OCI-LY3 (cell line): ENCODE results near the gene ARPC2.

Experiments
- H2AFZ ChIP-seq: fragments of 200-600, 300-600 bp; shearing (Covaris generic); 2 replicates; pipeline ENCODE4 v1.6.0; 2014; ENCODE audit warnings: antibody characterized with exemption, low read depth, low read length
- H3K27ac ChIP-seq: fragments of 200-600, 300-600 bp; sonication (generic); 2 replicates; pipeline ENCODE4 v1.5.1; 2014; ENCODE audit warnings: mild to moderate bottlenecking, low read length, moderate library complexity, mixed read lengths
- H3K27me3 ChIP-seq: fragments of 200-600, 300-600 bp; sonication (generic); 2 replicates; pipeline ENCODE4 v1.6.1; 2014; ENCODE audit warnings: low read depth, low read length, mixed read lengths
- H3K36me3 ChIP-seq: fragments of 200-600, 300-600 bp; sonication (generic); replicated peaks from 2 replicates; pipeline ENCODE3; 2014; ENCODE audit warnings: low read depth, low read length, mixed read lengths
- H3K4me1 ChIP-seq: fragments of 300-600, 200-600 bp; sonication (generic); 2 replicates; pipeline ENCODE4 v1.6.1; 2014; ENCODE audit warnings: low read length, mixed read lengths
- H3K4me2 ChIP-seq: fragments of 200-600, 300-600 bp; sonication (generic); 2 replicates; pipeline ENCODE4 v1.6.1; 2014; ENCODE audit warnings: low read length, mixed read lengths
- H3K4me3 ChIP-seq: fragments of 300-600, 200-600 bp; sonication (generic); 2 replicates; pipeline ENCODE4 v1.5.1; 2014; ENCODE audit warnings: antibody characterized with exemption, mild to moderate bottlenecking, low read length, moderate library complexity
- H3K79me2 ChIP-seq: fragments of 300-600, 200-600 bp; shearing (Covaris generic); 2 replicates; pipeline ENCODE4 v1.6.1; 2014; ENCODE audit warnings: mild to moderate bottlenecking, low read length, mixed read lengths
- H3K9ac ChIP-seq: fragments of 300-600, 200-600 bp; shearing (Covaris generic); 2 replicates; pipeline ENCODE4 v1.6.0; 2014; ENCODE audit warnings: mild to moderate bottlenecking, low read length, moderate library complexity
- H3K9me3 ChIP-seq: fragments of 200-600, 300-600 bp; shearing (Covaris generic); 2 replicates; pipeline ENCODE4 v1.6.1; 2014; ENCODE audit warnings: low read length, mixed read lengths; ENCODE audit not compliant: insufficient read depth
- H4K20me1 ChIP-seq: fragments of 200-600, 300-600 bp; sonication (generic); 2 replicates; pipeline ENCODE4 v1.6.1; 2016; ENCODE audit warnings: low read length, mixed read lengths; ENCODE audit not compliant: insufficient read depth
- EZH2phosphoT487 ChIP-seq: fragments of 200-600 bp; shearing (Covaris generic); IDR thresholded peaks from 2 replicates; pipeline ENCODE4 v1.6.1; 2018; ENCODE audit warnings: antibody characterized with exemption, mixed run types, low read depth
- TF ChIP-seq, protein P1 (sequence below): fragments of 200-600, 300-600 bp; sonication (generic); IDR thresholded peaks from 2 replicates; pipeline ENCODE4 v1.5.1; 2014; ENCODE audit warnings: antibody characterized with exemption, low read length, low read depth

The ARPC2 gene

DNA sequence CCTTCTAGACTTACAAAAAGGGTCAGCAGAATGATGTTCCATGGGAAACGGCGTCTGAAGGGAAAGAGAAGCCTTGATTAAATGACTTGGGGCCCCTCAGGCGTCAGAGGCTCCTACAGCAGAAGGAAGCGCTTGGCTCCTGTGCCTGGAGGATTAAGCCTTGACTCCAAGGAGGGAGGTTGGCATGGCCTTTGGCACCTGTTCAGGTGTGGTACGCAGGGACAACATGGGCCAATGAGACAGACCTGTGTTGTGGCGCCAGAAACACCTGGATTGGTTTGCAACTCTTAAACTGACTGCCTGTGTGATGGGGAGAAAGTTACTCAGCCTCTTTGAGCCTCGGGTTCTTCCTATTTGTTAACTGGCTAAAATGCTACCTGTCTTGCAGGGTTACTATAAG is 60.9 kb downstream of the ARPC2 start:
- no peaks in the 10 kb centered on the region for H4K20me1 ChIP-seq
- H3K27me3 ChIP-seq, result no peaks in the 10 kb centered on the region
- H3K9ac ChIP-seq, result no peak overlapping the region
- no peak overlapping the region for H3K27ac ChIP-seq
- no peak for TF ChIP-seq EZH2phosphoT487
- TF ChIP-seq, protein P1, sequence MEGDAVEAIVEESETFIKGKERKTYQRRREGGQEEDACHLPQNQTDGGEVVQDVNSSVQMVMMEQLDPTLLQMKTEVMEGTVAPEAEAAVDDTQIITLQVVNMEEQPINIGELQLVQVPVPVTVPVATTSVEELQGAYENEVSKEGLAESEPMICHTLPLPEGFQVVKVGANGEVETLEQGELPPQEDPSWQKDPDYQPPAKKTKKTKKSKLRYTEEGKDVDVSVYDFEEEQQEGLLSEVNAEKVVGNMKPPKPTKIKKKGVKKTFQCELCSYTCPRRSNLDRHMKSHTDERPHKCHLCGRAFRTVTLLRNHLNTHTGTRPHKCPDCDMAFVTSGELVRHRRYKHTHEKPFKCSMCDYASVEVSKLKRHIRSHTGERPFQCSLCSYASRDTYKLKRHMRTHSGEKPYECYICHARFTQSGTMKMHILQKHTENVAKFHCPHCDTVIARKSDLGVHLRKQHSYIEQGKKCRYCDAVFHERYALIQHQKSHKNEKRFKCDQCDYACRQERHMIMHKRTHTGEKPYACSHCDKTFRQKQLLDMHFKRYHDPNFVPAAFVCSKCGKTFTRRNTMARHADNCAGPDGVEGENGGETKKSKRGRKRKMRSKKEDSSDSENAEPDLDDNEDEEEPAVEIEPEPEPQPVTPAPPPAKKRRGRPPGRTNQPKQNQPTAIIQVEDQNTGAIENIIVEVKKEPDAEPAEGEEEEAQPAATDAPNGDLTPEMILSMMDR, result no peak
- H2AFZ ChIP-seq, result no peak overlapping the region
- no peaks in the 10 kb centered on the region for H3K79me2 ChIP-seq
- no peaks in the 10 kb centered on the region for H3K9me3 ChIP-seq
- no peak overlapping the region for H3K4me3 ChIP-seq
- peaks cover 1% of the 10 kb centered on the region for H3K4me1 ChIP-seq
- H3K36me3 ChIP-seq, result no peaks in the 10 kb centered on the region
- no peak overlapping the region for H3K4me2 ChIP-seq

DNA sequence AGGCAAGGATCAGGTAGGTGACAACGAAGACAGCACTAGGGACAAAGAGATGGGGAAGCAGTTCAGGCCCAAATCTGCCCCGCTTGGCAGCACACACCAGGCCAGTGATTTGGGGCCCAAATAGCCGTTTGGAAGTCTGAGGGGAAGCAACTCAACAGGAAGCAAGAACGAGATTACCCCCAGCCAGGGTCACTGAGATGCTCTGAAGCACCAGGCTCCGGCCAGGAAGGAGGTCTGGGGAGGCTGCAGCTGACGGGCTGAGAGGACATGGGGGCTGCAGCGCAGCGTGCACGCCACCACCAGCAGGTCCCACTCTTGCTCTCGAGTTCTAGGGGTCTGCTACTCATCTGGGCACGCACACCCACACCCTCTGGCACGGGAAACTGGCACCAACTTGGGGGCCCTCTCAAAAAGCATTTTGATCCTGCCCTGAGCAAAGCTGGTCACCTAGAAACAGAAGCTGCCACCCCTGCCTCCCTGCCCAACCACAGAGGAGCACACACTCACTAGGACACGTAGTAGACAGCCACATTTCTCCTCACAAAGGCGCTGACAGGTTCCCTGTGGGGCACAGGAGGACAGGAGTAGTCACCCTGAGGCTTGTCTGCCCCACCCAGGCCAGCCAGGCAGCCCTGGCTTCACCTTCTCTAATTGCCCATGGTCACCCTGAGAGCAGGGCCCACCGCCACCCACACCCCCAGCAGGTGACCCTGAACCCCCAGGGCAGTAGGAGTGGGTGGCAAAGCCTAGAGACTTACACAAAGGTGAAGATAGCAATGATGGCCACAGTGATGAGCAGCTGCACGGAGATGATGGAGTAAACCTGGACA is 61.8 kb downstream of the ARPC2 start:
- no peak for TF ChIP-seq EZH2phosphoT487
- Histone ChIP-seq H3K4me2 (no peak overlapping the region), H4K20me1 (no peaks in the 10 kb centered on the region), H3K4me1 (no peaks in the 10 kb centered on the region), H3K27me3 (no peaks in the 10 kb centered on the region), H3K9me3 (no peaks in the 10 kb centered on the region), H3K79me2 (no peaks in the 10 kb centered on the region), H3K9ac (no peak overlapping the region), H3K36me3 (no peaks in the 10 kb centered on the region), H2AFZ (no peak overlapping the region), H3K4me3 (no peak overlapping the region), H3K27ac (no peak overlapping the region)

DNA sequence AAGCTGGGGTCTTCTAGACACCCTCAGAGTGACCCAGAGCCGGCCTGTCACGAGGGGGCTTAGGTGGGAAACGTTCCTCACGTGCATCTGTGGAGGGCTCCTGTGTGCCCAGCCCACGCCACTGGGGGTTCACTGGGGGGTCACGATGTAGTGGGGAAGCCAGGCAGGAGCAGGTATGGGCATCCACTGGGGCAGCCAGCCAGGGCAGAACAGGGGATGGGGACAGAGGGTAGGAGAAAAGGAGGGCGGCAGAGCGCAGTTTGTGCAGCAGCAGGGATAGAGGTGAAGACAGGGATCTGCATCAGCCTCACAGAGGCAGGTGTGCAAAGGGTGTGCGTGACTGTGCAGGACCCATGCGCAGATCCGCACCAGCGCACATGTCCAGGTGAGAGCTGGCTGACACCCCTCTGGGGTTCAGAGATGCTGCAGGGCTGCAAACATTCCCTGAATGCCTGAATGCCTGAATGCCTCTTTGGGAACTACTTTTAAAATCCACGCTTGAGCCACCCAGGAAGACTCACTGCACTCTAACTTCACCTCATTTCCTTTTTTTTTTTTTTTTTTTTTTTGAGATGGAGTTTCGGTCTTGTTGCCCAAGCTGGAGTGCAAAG is 63.4 kb downstream of the ARPC2 start:
- Histone ChIP-seq H3K9me3 (no peaks in the 10 kb centered on the region), H3K9ac (no peak overlapping the region), H4K20me1 (no peaks in the 10 kb centered on the region), H2AFZ (no peak overlapping the region), H3K27ac (no peak overlapping the region), H3K4me2 (no peak overlapping the region), H3K4me3 (no peak overlapping the region), H3K4me1 (peaks cover 3% of the 10 kb centered on the region; the same call in 1 of the 2 replicates), H3K79me2 (no peaks in the 10 kb centered on the region), H3K27me3 (no peaks in the 10 kb centered on the region), H3K36me3 (no peaks in the 10 kb centered on the region)
- no peak for TF ChIP-seq EZH2phosphoT487
- TF ChIP-seq, protein P1, result no peak

DNA sequence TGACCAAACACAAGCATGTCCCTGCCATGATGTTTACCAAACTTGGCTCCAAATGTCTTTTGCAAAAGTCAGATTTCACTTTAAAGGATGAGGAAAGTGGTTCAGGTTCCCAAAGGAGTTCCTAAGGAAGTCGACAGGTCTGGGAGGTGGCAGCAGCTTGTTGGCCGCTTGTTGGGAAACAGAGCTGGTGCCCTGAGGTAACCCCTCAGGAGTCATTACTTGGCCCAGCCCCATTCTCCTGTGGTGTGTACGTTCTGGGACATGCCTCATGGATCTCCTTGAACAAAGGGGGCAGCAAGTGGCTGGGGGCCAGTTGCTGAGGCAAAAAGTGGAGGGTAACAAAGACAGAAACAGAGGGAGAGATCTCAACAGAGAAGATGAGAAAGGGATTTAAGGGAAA is 64.5 kb downstream of the ARPC2 start:
- no peak overlapping the region for H3K27ac ChIP-seq
- H3K4me1 ChIP-seq, result peaks cover 8% of the 10 kb centered on the region; the same call in 1 of the 2 replicates

More for the DNA sequence above, 64.5 kb downstream of the ARPC2 start:
- Histone ChIP-seq H2AFZ (no peak overlapping the region), H3K4me3 (no peak overlapping the region), H3K79me2 (0 out of 2 replicates have a peak, but pooled peaks cover 2% of the 10 kb centered on the region), H4K20me1 (no peaks in the 10 kb centered on the region), H3K27me3 (no peaks in the 10 kb centered on the region), H3K36me3 (no peaks in the 10 kb centered on the region), H3K9ac (no peak overlapping the region), H3K9me3 (no peaks in the 10 kb centered on the region), H3K4me2 (no peak overlapping the region)
- TF ChIP-seq, protein P1, result no peak
- no peak for TF ChIP-seq EZH2phosphoT487
